HepG2 (cell line): ENCODE results near the gene FAM89B.

Source experiments
- BRCA1 ChIP-seq: sonication (generic); formaldehyde crosslinking; IDR thresholded peaks from 2 replicates; pipeline ENCODE4 v1.4.0; 2020; ENCODE audit warnings: missing genetic modification reagents
- CEBPB ChIP-seq: IDR thresholded peaks from 2 replicates; pipeline ENCODE4 v1.6.1; 2011; ENCODE audit warnings: low read depth, low read length, improper control_type of control experiment, borderline replicate concordance
- CTCF ChIP-seq: sonication (generic); formaldehyde crosslinking; IDR thresholded peaks from 2 replicates; pipeline ENCODE4 v1.5.0; 2020; ENCODE audit warnings: mild to moderate bottlenecking, missing genetic modification reagents, moderate library complexity
- HNRNPLL ChIP-seq: fragments of 200-400 bp; formaldehyde crosslinking; IDR thresholded peaks from 2 replicates; pipeline ENCODE4 v1.6.1; 2017; ENCODE audit warnings: mild to moderate bottlenecking, low read depth, low read length; ENCODE audit not compliant: poor library complexity, severe bottlenecking
- NFYC ChIP-seq: IDR thresholded peaks from 2 replicates; pipeline ENCODE4 v1.6.1; 2016; ENCODE audit warnings: missing genetic modification reagents, missing compliant biosample characterization
- NONO ChIP-seq, 2 experiments: fragments of 450-650 bp in 1 of 2; sonication (generic) in 1 of 2; formaldehyde crosslinking in 1 of 2; IDR thresholded peaks in 1 of 2; conservative IDR thresholded peaks in 1 of 2; 2 replicates each; pipeline versions ENCODE4 v1.6.1 to v1.8.0; 2017 to 2022; ENCODE audit warnings: mild to moderate bottlenecking in 1 of 2, missing genetic modification reagents in 1 of 2, moderate library complexity in 1 of 2
- RNF2 ChIP-seq: fragments of 450-650 bp; conservative IDR thresholded peaks from 2 replicates; pipeline ENCODE4 v1.6.1; 2016; ENCODE audit warnings: low read depth
- SP1 ChIP-seq, 2 experiments: fragments of 450-650 bp in 1 of 2; sonication (generic) in 1 of 2; formaldehyde crosslinking in 1 of 2; IDR thresholded peaks; 2 replicates each; pipeline versions ENCODE4 v1.4.0 to v1.6.1; 2016 to 2020; ENCODE audit warnings: missing genetic modification reagents in 1 of 2
- ZNF747 ChIP-seq: sonication (generic); formaldehyde crosslinking; IDR thresholded peaks from 2 replicates; pipeline ENCODE4 v1.8.1; 2023; ENCODE audit warnings: missing genetic modification reagents, mild to moderate bottlenecking, borderline replicate concordance

GRCh38 chr11:65584723-65585171 lies 12.4 kb downstream of the FAM89B start:
- TF ChIP-seq CTCF (no peak), RNF2 (no peak), CEBPB (no peak), NFYC (CRISPR knock-in tag) (no peak), ZNF747 (CRISPR knock-in tag) (no peak), BRCA1 (CRISPR knock-in tag) (no peak), SP1 (IDR thresholded peaks at IDR 0.05) (no peak), SP1 (CRISPR knock-in tag; IDR thresholded peaks at IDR 0.05) (no peak), HNRNPLL (no peak), NONO (IDR thresholded peaks at IDR 0.05) (no peak), NONO (CRISPR knock-in tag; conservative IDR thresholded peaks at IDR 0.05) (no peak)
